GM18873 (cell line): ENCODE data around the gene C5orf52.
"Not testable (repeated sequence)": the region's sequence is repeated elsewhere in the genome, so short reads cannot be mapped to it uniquely, and the experiment has no call there.

Experiments
- ATAC-seq: cut with Tn5 transposase; IDR thresholded peaks from one replicate; pipeline ENCODE4 v1.9.1; 2021; ENCODE audit warnings: mild to moderate bottlenecking, moderate library complexity, moderate number of reproducible peaks; ENCODE audit not compliant: unreplicated experiment, low FRiP score

The C5orf52 gene

DNA sequence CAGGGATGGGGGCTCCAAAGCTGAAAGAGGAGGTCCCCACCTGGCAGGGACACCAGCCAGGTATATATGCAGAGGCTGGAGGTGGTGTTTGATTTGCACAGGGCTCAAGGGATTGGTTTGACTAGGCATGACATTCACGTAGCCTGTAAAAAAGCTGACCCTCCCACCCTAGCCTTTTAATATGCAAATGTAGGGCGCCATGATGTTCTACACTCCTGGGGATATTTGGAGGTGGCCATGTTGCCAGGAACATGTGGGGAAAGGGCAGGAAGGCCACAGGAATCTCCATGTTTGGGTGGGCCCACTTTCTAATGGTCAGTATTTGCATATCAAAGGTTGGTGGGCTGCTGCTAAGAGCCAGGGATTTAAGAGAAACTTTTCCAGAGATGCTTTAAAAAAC lies 47.9 kb downstream of the C5orf52 start:
- no peak for ATAC-seq

DNA sequence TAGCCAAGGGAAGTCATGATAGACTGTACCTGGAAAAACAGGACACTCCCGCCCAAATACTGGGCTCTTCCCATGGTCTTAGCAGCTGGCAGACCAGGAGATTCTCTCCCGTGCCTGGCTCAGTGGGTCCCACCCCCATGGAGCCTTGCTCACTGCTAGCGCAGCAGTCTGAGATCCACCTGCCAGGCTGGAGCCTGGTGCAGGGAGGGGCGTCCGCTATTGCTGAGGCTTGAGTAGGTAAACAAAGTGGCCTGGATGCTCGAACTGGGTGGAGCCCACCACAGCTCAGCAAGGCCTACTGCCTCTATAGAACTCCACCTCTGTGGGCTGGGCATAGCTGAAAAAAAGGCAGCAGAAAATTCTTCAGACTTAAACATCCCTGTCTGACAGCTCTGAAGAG lies 49.8 kb downstream of the C5orf52 start:
- no peak for ATAC-seq

DNA sequence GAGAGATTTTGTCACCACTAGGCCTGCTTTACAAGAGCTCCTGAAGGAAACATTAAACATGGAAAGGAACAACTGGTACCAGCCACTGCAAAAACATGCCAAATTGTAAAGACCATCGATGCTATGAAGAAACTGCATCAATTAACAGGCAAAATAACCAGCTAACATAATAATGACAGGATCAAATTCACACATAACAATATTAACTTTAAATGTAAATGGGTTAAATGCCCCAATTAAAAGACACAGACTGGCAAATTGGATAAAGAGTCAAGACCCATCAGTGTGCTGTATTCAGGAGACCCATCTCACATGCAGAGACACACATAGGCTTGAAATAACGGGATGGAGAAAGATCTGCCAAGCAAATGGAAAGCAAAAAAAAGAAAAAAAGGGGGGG lies 51.6 kb downstream of the C5orf52 start:
- not testable (repeated sequence) for ATAC-seq

DNA sequence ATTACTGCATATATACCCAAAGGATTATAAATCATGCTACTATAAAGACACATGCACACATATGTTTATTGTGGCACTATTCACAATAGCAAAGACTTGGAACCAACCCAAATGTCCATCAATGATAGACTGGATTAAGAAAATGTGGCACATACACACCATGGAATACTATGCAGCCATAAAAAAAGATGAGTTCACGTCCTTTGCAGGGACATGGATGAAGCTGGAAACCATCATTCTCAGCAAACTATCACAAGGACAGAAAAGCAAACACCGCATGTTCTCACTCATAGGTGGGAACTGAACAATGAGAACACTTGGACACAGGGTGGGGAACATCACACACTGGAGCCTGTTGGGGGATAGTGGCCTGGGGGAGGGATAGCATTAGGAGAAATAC lies 55.3 kb downstream of the C5orf52 start:
- not testable (repeated sequence) for ATAC-seq

DNA sequence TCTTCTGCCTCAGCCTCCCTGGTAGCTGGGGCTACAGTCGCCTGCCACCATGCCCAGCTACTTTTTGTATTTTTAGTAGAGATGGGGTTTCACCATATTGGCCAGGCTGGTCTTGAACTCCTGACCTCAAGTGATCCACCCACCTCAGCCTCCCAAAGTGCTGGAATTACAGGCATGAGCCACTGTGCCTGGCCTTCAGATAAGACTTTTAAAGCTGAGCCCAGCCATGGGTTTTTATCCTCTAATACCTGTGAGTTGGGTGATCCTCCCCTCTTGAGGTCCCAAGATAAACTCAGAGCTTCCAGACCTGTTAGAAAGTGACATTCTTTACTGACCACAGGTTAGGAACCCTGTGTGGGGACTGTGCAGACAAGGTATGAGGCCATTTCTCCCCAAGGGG lies 56.5 kb downstream of the C5orf52 start:
- not testable (repeated sequence) for ATAC-seq
